WTC11 (cell line): ENCODE data around the gene LHFPL2. TPM values are rescaled to one million over a fixed set of nuclear protein-coding genes. Genes with fewer than 3 reads are reported as not detected.

Source experiments
- ATAC-seq: fragments of 200-7000 bp; cut with Tn5 transposase; 2 replicates; pipeline ENCODE4 v1.10.0; 2021; ENCODE audit warnings: mild to moderate bottlenecking, moderate library complexity
- CTCF ChIA-PET: fragments of 300-600 bp; sonication (Branson Sonifier 250); formaldehyde crosslinking; loops from one replicate; lab custom pipeline; 2021; ENCODE audit warnings: antibody characterized with exemption; lab: Charles Lee
- POLR2A ChIA-PET: fragments of 350-600 bp; sonication (Branson Sonifier 250); formaldehyde crosslinking; loops from one replicate; lab custom pipeline; 2021; ENCODE audit warnings: antibody characterized with exemption; lab: Charles Lee
- DNase-seq: peaks from one replicate; pipeline ENCODE4 v3.0.0; 2021; ENCODE audit warnings: low spot score
- H3K27ac Mint-ChIP-seq: 2 replicates; pipeline ENCODE4 v1.8.0; 2021; ENCODE audit warnings: mixed read lengths
- H3K27me3 Mint-ChIP-seq: 2 replicates; pipeline ENCODE4 v1.8.0; 2021; ENCODE audit warnings: low read depth, mild to moderate bottlenecking, moderate library complexity, mixed read lengths
- H3K36me3 Mint-ChIP-seq: 2 replicates; pipeline ENCODE4 v1.8.0; 2021; ENCODE audit warnings: mixed read lengths
- H3K4me1 Mint-ChIP-seq: 2 replicates; pipeline ENCODE4 v1.8.0; 2022; ENCODE audit warnings: mixed read lengths
- H3K4me3 Mint-ChIP-seq: 2 replicates; pipeline ENCODE4 v1.8.0; 2021; ENCODE audit warnings: mild to moderate bottlenecking, moderate library complexity, mixed read lengths
- H3K9me3 Mint-ChIP-seq: 2 replicates; pipeline ENCODE4 v1.8.0; 2021; ENCODE audit warnings: mixed read lengths
- AR ChIP-seq: fragments of 250-450 bp; sonication (Bioruptor Pico); IDR thresholded peaks from 2 replicates; pipeline ENCODE4 v1.9.0; 2021; ENCODE audit warnings: mild to moderate bottlenecking
- E2F1 ChIP-seq: sonication (generic); formaldehyde crosslinking; IDR thresholded peaks from 2 replicates; pipeline ENCODE4 v1.8.0; 2022; ENCODE audit warnings: mild to moderate bottlenecking, missing genetic modification reagents
- E2F4 ChIP-seq: sonication (generic); formaldehyde crosslinking; IDR thresholded peaks from 2 replicates; pipeline ENCODE4 v1.8.1; 2022; ENCODE audit warnings: low read depth, mild to moderate bottlenecking, moderate library complexity, missing genetic modification reagents, borderline replicate concordance
- ERG ChIP-seq: fragments of 250-450 bp; sonication (Bioruptor Pico); IDR thresholded peaks from 2 replicates; pipeline ENCODE4 v1.8.0; 2021; ENCODE audit warnings: mild to moderate bottlenecking
- MLX ChIP-seq: sonication (generic); formaldehyde crosslinking; IDR thresholded peaks from 2 replicates; pipeline ENCODE4 v1.8.1; 2023; ENCODE audit warnings: mild to moderate bottlenecking, missing genetic modification reagents, moderate library complexity
- NFYB ChIP-seq: sonication (generic); formaldehyde crosslinking; conservative IDR thresholded peaks from 2 replicates; pipeline ENCODE4 v1.8.0; 2022; ENCODE audit warnings: low read depth, missing genetic modification reagents
- RORB ChIP-seq: fragments of 250-450 bp; sonication (Bioruptor Pico); IDR thresholded peaks from 2 replicates; pipeline ENCODE4 v1.9.0; 2021; ENCODE audit warnings: mild to moderate bottlenecking
- SOX15 ChIP-seq: fragments of 250-450 bp; sonication (Bioruptor Pico); IDR thresholded peaks from 2 replicates; pipeline ENCODE4 v1.9.0; 2021; ENCODE audit warnings: mild to moderate bottlenecking
- ZBTB43 ChIP-seq: sonication (generic); formaldehyde crosslinking; IDR thresholded peaks from 2 replicates; pipeline ENCODE4 v1.8.1; 2023; ENCODE audit warnings: mild to moderate bottlenecking, missing genetic modification reagents
- ZMAT4 ChIP-seq: fragments of 250-450 bp; sonication (Bioruptor Pico); IDR thresholded peaks from 2 replicates; pipeline ENCODE4 v1.9.0; 2021; ENCODE audit warnings: mild to moderate bottlenecking
- ZNF138 ChIP-seq: sonication (generic); formaldehyde crosslinking; conservative IDR thresholded peaks from 2 replicates; pipeline ENCODE4 v1.8.1; 2022; ENCODE audit warnings: mild to moderate bottlenecking, moderate library complexity, missing genetic modification reagents
- ZNF281 ChIP-seq: sonication (generic); formaldehyde crosslinking; IDR thresholded peaks from 2 replicates; pipeline ENCODE4 v1.8.0; 2023; ENCODE audit warnings: mild to moderate bottlenecking, missing genetic modification reagents
- ZNF317 ChIP-seq: sonication (generic); formaldehyde crosslinking; IDR thresholded peaks from 2 replicates; pipeline ENCODE4 v1.8.1; 2023; ENCODE audit warnings: low read depth, mild to moderate bottlenecking, moderate library complexity, missing genetic modification reagents, borderline replicate concordance
- ZNF423 ChIP-seq: fragments of 250-450 bp; sonication (Bioruptor Pico); IDR thresholded peaks from 2 replicates; pipeline ENCODE4 v2.1.2; 2022; ENCODE audit warnings: mild to moderate bottlenecking, moderate library complexity
- total RNA-seq: library from RNA; stranded (reverse); gene quantifications from 3 replicates; pipeline ENCODE4 v1.2.3, GENCODE V29; 2021

LHFPL2 gene
- total RNA-seq, 1 experiment from 2014 or later = 40.6 TPM

GRCh38 chr5:78546276-78546996, 102.1 kb downstream of the LHFPL2 start (continued):
- TF ChIP-seq ZBTB43 (CRISPR knock-in tag) = no peak
- TF ChIP-seq ZNF423 (CRISPR knock-in tag) = no peak
- TF ChIP-seq NFYB = no peak
- no peak for TF ChIP-seq ZNF317 (CRISPR knock-in tag)
- TF ChIP-seq MLX = no peak
- no peak for TF ChIP-seq E2F1
- no peak for TF ChIP-seq ZMAT4 (CRISPR knock-in tag)
- TF ChIP-seq ZNF281 (CRISPR knock-in tag) = no peak

- ATAC-seq (no peak), DNase-seq (no peak)
- POLR2A ChIA-PET = no interaction called here
- peaks cover 61% of the 10 kb centered on the region for H3K4me1 Mint-ChIP-seq
- no peak overlapping the region for H3K4me3 Mint-ChIP-seq
- H3K9me3 Mint-ChIP-seq = peaks cover 13% of the 10 kb centered on the region
- peaks cover 16% of the 10 kb centered on the region for H3K36me3 Mint-ChIP-seq
- no peak overlapping the region; the same call in 1 of the 2 replicates for H3K27ac Mint-ChIP-seq
- TF ChIP-seq AR (CRISPR knock-in tag) (no peak), ZNF138 (CRISPR knock-in tag) (no peak), ERG (CRISPR knock-in tag) (no peak), E2F4 (no peak), RORB (no peak), SOX15 (CRISPR knock-in tag) (no peak), ZNF317 (CRISPR knock-in tag) (no peak)
- CTCF ChIA-PET = no interaction called here
- no peaks in the 10 kb centered on the region for H3K27me3 Mint-ChIP-seq
Measured at GRCh38 chr5:78545406-78545805, 103.2 kb downstream of the LHFPL2 start.
